Left ventricle myocardium inferior (tissue), 1 donor: ENCODE data around the gene CCDC92. TPM values are rescaled to one million over a fixed set of nuclear protein-coding genes. Genes with fewer than 3 reads are reported as not detected.

Experiments
- DNase-seq: peaks from one replicate; pipeline ENCODE4 v3.0.0-alpha.2; 2020
- H3K27ac ChIP-seq: fragments of 200-600 bp; replicated peaks from 2 replicates; pipeline ENCODE4 v1.8.0; 2021
- H3K27me3 ChIP-seq: fragments of 200-600 bp; 2 replicates; pipeline ENCODE4 v1.8.0; 2021; ENCODE audit warnings: low read depth
- H3K36me3 ChIP-seq: fragments of 200-600 bp; 2 replicates; pipeline ENCODE4 v1.8.0; 2021
- H3K4me1 ChIP-seq: fragments of 200-600 bp; 2 replicates; pipeline ENCODE4 v1.8.0; 2021
- H3K4me3 ChIP-seq: fragments of 200-600 bp; 2 replicates; pipeline ENCODE4 v1.8.0; 2021; ENCODE audit warnings: mild to moderate bottlenecking, moderate library complexity
- H3K9me3 ChIP-seq: fragments of 200-600 bp; replicated peaks from 2 replicates; pipeline ENCODE4 v1.8.0; 2021
- CTCF ChIP-seq: fragments of 200-600 bp; IDR thresholded peaks from 2 replicates; pipeline ENCODE4 v1.8.0; 2021; ENCODE audit warnings: antibody characterized with exemption, mild to moderate bottlenecking, borderline replicate concordance
- intact Hi-C: fragments of 100-400 bp; cut with micrococcal nuclease; formaldehyde crosslinking; loops from one replicate; pipeline ENCODE4 v1.11.0; 2022
- total RNA-seq: library from RNA; stranded (reverse); fragmentation: NEBNext Ultra II Directional; extraction: Animal tissue kit (Norgen Biotek cat#: 25700); gene quantifications from one replicate; pipeline ENCODE4 v1.2.1, GENCODE V29; 2021
- donor health status: DM: no; HTN: yes; CAD: no; lungs with severe emphysema.

Gene CCDC92
- total RNA-seq, 1 donor from 2014 or later, result 57.2 TPM

DNA sequence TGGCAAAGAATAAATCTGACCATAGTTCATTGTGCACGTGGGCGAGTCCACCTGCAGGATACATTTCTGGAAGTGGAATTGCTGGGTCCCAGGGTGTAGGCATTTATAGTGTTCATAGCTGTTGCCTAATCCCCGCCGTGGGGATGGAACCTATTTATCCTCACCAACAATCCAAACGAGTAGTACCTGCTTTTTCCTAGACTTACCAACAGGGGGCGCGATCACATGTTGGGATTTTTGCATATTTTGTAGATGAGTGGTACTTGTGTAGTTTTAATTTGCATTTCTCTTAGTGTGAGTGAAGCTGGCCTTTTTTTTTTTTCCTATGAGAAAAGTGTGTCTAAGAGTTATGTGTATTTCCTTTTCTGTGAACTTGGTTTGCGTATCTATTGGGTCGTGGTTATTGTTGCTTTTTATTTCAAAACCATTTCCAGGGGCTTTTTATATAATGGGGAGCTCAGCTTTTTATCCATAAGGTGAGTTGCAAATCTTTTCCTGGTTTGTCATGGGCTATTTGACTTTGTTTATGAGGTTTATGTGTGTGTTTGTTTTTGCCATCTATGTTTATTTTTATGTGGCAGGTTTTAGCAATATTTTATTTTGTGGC, 67.2 kb downstream of the CCDC92 start:
- Histone ChIP-seq H3K9me3 (no peaks in the 10 kb centered on the region), H3K4me1 (peaks cover 6% of the 10 kb centered on the region), H3K27me3 (peaks cover 32% of the 10 kb centered on the region), H3K27ac (no peak overlapping the region), H3K4me3 (no peak overlapping the region), H3K36me3 (no peaks in the 10 kb centered on the region)
- DNase-seq, result no peak
- intact Hi-C loops, result loop anchor here (10.0 kb wide), 1 partner anchor 79 kb away; no protein-coding TSS in a partner anchor
- TF ChIP-seq CTCF, result peak; percentile 82

DNA sequence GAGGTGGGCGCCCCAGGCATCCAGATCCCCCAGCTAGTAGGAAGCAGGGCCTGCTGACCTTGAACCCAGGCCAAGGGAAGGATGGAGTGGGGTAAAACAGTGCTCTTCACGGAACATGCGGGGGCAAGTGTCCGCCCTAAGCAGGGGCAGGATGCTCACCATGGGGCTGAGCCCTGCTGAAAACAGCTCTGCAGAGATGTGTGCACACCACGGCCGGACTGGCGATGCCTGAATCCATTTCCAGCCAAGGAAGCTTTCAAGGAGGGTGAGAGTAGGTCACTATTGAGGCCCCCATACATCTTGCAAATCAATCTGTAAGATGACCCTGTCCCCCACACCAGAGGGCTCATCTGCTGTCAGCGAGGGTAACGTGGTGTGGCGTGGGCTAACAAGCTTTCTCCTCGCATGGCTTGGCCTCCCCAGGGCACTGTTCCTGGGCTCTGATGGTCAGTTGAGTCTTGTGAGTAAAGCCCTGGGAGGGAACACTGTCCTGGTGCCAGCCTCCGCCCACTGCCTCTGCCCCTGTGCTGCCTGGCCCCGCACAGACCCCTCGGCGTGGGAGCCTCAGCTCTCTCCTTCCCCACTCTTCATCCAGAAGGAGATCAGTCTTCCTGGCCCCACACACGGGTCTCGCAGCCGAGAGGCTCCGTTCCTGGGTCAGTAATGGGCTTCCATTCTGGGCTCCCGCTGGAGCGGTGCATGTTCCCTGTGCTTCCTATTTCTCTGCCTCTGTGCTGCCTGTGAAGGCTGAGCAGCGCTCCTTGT, 69.1 kb downstream of the CCDC92 start:
- Histone ChIP-seq H3K4me1 (peaks cover 6% of the 10 kb centered on the region), H3K9me3 (no peaks in the 10 kb centered on the region), H3K36me3 (no peaks in the 10 kb centered on the region), H3K4me3 (no peak overlapping the region), H3K27me3 (peaks cover 50% of the 10 kb centered on the region), H3K27ac (no peak overlapping the region)
- no peak for TF ChIP-seq CTCF
- no peak for DNase-seq
- intact Hi-C loops, result loop anchor here (10.0 kb wide), 1 partner anchor 81 kb away; no protein-coding TSS in a partner anchor

- TF ChIP-seq CTCF, result no peak
- Histone ChIP-seq H3K4me3 (no peak overlapping the region), H3K27ac (no peak overlapping the region), H3K36me3 (no peaks in the 10 kb centered on the region), H3K9me3 (no peaks in the 10 kb centered on the region), H3K4me1 (peaks cover 6% of the 10 kb centered on the region), H3K27me3 (peaks cover 57% of the 10 kb centered on the region)
- intact Hi-C loops, result loop anchor here (10.0 kb wide), 1 partner anchor 82 kb away; no protein-coding TSS in a partner anchor
- no peak for DNase-seq
Observed at GRCh38 chr12:123902821-123903220, 69.8 kb downstream of the CCDC92 start.

GRCh38 chr12:123900871-123901376, 71.7 kb downstream of the CCDC92 start:
- DNase-seq, result no peak
- Histone ChIP-seq H3K36me3 (no peaks in the 10 kb centered on the region), H3K9me3 (no peaks in the 10 kb centered on the region), H3K27me3 (peaks cover 65% of the 10 kb centered on the region), H3K4me3 (no peak overlapping the region), H3K27ac (no peak overlapping the region), H3K4me1 (no peaks in the 10 kb centered on the region)
- no peak for TF ChIP-seq CTCF
- intact Hi-C loops, result loop anchor here (10.0 kb wide), 1 partner anchor 84 kb away; no protein-coding TSS in a partner anchor

- Histone ChIP-seq H3K27me3 (peaks cover 69% of the 10 kb centered on the region), H3K36me3 (no peaks in the 10 kb centered on the region), H3K4me3 (no peak overlapping the region), H3K4me1 (no peaks in the 10 kb centered on the region), H3K27ac (no peak overlapping the region), H3K9me3 (no peaks in the 10 kb centered on the region)
- intact Hi-C loops, result no loop called here
- TF ChIP-seq CTCF, result no peak
- no peak for DNase-seq
Observed at GRCh38 chr12:123899368-123899767, 73.3 kb downstream of the CCDC92 start.
